Esophagus muscularis mucosa (tissue), 4 donors: ENCODE measurements around the gene COLEC12. TPM values are rescaled to one million over a fixed set of nuclear protein-coding genes. Genes with fewer than 3 reads are reported as not detected.

Experiments
- DNase-seq: peaks from one replicate; pipeline ENCODE4 v3.0.0-alpha.2; 2017; ENCODE audit errors: extremely low spot score
- H3K27ac ChIP-seq, 4 donors: fragments of 200-600 bp; sonication (generic); replicated peaks in 1 of 4; 1 replicate in 3 of 4; 2 replicates in 1 of 4; pipeline ENCODE4 v1.5.1; 2016 to 2019; ENCODE audit warnings: mild to moderate bottlenecking in 1 of 4
- H3K27me3 ChIP-seq, 4 donors: fragments of 200-600 bp; sonication (generic); one replicate each; pipeline versions ENCODE4 v1.5.1 to v1.6.0; 2016 to 2019
- H3K36me3 ChIP-seq, 4 donors: fragments of 200-600 bp; sonication (generic); one replicate each; pipeline ENCODE4 v1.5.1; 2016 to 2019
- H3K4me1 ChIP-seq, 4 donors: fragments of 200-600 bp; sonication (generic); one replicate each; pipeline ENCODE4 v1.5.1; 2016 to 2019
- H3K4me3 ChIP-seq, 4 donors: fragments of 200-600 bp; sonication (generic); 1 replicate in 2 of 4; 2 replicates in 2 of 4; pipeline ENCODE4 v1.5.1; 2016 to 2019; ENCODE audit warnings: mild to moderate bottlenecking in 4 of 4, moderate library complexity in 1 of 4
- H3K9me3 ChIP-seq, 4 donors: fragments of 200-600 bp; sonication (generic); 1 replicate in 3 of 4; 2 replicates in 1 of 4; pipeline ENCODE4 v1.5.1; 2016 to 2019
- EP300 ChIP-seq: sonication (generic); formaldehyde crosslinking; IDR thresholded peaks from one replicate; pipeline ENCODE4 v1.6.1; 2017; ENCODE audit warnings: antibody characterized with exemption
- POLR2A ChIP-seq: fragments of 450-650 bp; IDR thresholded peaks from one replicate; pipeline ENCODE4 v1.6.1; 2017; ENCODE audit warnings: antibody characterized with exemption, moderate library complexity, mild to moderate bottlenecking, low read depth
- POLR2AphosphoS5 ChIP-seq, 2 donors: sonication (generic); formaldehyde crosslinking; IDR thresholded peaks; one replicate each; pipeline ENCODE4 v1.6.1; 2017; ENCODE audit warnings: antibody characterized with exemption in 2 of 2
- WGBS: methylation state at CpG from one replicate; pipeline ENCODE4 v1.1.5; 2018; 5-methylcytosine and 5-hydroxymethylcytosine counted together
- intact Hi-C: fragments of 100-400 bp; cut with DNase I; formaldehyde crosslinking; loops from one replicate; pipeline ENCODE4 v1.15.1; 2023
- total RNA-seq, 4 donors: library from RNA; depleted of rRNA; stranded (reverse); fragments of >200 nt; gene quantifications; one replicate each; pipeline versions ENCODE4 v1.1.0 to v1.2.1, GENCODE V29; 2016
- TF ChIP-seq, protein P1 (sequence below), 3 experiments: fragments of 200-600 bp in 2 of 3; fragments of 450-650 bp in 1 of 3; sonication (generic) in 2 of 3; IDR thresholded peaks; one replicate each; pipeline ENCODE4 v1.5.1; 2017 to 2019; ENCODE audit warnings: antibody characterized with exemption in 3 of 3, mild to moderate bottlenecking in 2 of 3, moderate library complexity in 1 of 3

Gene COLEC12
- total RNA-seq, 4 donors from 2014 or later, result 17.9 to 36.4 (median 23.5) TPM

DNA sequence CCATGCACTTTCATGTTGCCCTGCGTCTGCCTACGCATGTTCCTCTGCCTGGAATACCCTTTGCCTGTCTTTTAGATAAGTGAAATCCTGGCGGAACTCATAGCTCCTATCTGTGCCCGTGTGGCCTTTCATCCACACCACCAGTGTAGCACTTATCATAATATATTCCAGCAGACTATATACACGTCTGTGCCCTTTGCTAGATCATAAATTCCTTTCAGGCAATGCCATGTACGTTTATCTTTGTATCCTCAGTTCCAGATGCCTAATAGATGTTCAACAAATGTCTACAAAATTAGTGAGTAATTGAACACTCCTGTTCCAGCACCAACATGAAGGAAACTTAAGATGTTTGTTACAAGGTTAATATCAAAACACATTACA lies 106.9 kb downstream of the COLEC12 start:
- Histone ChIP-seq H3K36me3 (no peaks in the 10 kb centered on the region), H3K27me3 (no peaks in the 10 kb centered on the region), H3K9me3 (no peaks in the 10 kb centered on the region), H3K4me1 (peaks cover 24 to 54% (median 52%) of the 10 kb centered on the region in 4 donors), H3K27ac (peak overlapping the region in 3 of 4 donors; percentile 67 to 82 (median 77)), H3K4me3 (no peak overlapping the region)
- DNase-seq, result no peak
- intact Hi-C loops, result no loop called here
- TF ChIP-seq POLR2AphosphoS5 (IDR thresholded peaks at IDR 0.05) (no peak), EP300 (no peak), POLR2A (no peak)
- TF ChIP-seq, protein P1, sequence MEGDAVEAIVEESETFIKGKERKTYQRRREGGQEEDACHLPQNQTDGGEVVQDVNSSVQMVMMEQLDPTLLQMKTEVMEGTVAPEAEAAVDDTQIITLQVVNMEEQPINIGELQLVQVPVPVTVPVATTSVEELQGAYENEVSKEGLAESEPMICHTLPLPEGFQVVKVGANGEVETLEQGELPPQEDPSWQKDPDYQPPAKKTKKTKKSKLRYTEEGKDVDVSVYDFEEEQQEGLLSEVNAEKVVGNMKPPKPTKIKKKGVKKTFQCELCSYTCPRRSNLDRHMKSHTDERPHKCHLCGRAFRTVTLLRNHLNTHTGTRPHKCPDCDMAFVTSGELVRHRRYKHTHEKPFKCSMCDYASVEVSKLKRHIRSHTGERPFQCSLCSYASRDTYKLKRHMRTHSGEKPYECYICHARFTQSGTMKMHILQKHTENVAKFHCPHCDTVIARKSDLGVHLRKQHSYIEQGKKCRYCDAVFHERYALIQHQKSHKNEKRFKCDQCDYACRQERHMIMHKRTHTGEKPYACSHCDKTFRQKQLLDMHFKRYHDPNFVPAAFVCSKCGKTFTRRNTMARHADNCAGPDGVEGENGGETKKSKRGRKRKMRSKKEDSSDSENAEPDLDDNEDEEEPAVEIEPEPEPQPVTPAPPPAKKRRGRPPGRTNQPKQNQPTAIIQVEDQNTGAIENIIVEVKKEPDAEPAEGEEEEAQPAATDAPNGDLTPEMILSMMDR (IDR thresholded peaks at IDR 0.05), result no peak
- WGBS, result 77% methylated on average over 6 of the region's 6 CpGs

DNA sequence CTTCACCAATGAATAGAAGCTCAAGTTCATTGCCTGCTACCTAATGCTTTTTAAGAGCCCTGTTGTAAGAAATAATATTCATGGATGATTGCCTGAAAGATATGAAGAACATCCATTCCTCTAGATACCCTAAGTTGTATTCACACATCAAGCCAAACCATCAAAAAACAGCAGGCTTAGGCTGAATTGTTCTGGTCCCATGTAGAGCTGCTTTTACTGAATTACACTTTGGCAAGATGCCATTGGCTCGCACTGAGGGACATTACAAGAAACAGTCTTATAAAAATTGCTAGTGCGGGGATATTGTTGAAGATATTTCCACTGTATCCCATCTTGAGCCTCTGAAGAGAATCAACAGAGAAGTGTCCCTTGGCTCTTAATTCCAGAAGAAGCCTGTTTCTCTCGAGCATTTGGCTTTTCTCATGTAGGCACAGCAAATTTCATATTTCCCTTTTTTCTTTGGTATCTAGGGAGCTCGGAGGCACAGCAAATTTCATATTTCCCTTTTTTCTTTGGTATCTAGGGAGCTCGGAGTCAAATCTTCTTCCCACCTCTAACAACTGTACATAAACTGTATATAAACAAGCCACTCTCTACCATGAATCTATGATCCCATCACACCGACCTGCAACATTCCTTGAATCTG lies 107.5 kb downstream of the COLEC12 start:
- 62% methylated on average over 6 of the region's 6 CpGs for WGBS
- peak overlapping the region in 2 of 4 donors; percentile 77 to 82 for H3K27ac ChIP-seq

DNA sequence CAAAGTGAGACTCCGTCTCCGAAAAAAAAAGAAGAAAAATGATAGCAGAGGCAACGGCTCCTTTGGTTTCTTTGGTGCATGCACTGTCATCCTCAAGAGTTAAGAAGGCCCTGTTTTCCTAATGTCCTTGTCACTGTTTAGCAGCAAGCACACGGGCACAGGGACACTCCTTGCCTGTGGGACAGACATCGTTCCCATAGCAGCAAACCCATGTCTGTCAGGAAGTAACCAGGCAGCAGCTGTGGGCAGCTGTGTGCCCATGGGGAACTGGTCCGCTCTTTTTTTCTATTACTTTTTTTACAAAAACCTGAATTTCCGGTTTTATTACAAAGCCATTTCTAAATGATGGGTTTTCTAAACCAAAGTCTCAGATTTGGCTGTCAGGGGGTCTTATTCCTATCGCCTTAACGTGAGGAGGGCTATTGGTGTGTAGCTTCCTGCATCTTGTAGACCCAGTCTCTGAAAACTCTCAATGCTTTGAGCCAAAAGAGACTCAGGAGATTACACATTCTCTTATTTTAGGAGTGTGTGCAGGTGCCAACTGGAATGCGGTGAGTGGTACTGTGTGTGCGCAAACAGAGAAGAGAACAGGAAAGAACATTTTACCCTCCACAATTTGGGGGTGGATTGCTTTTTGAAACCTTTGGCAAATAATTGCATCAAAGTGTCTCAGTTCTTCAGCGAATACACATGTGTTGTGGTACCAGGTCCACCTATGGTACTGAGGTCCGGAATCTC lies 109.6 kb downstream of the COLEC12 start:
- no peak for DNase-seq
- 84% methylated on average over 13 of the region's 13 CpGs for whole genome bisulfite sequencing
- TF ChIP-seq EP300, result no peak
- no peak for TF ChIP-seq POLR2A
- TF ChIP-seq, protein P1 (IDR thresholded peaks at IDR 0.05), result no peak
- TF ChIP-seq POLR2AphosphoS5 (IDR thresholded peaks at IDR 0.05), result no peak
- intact Hi-C loops, result no loop called here
- Histone ChIP-seq H3K27me3 (no peaks in the 10 kb centered on the region), H3K4me1 (peaks cover 18 to 38% (median 36%) of the 10 kb centered on the region in 4 donors), H3K27ac (no peak overlapping the region), H3K9me3 (no peaks in the 10 kb centered on the region), H3K36me3 (no peaks in the 10 kb centered on the region), H3K4me3 (no peak overlapping the region)

More for the DNA sequence above, 107.5 kb downstream of the COLEC12 start:
- TF ChIP-seq POLR2A (no peak), POLR2AphosphoS5 (IDR thresholded peaks at IDR 0.05) (no peak), EP300 (no peak)
- TF ChIP-seq, protein P1 (IDR thresholded peaks at IDR 0.05), result no peak
- H3K4me3 ChIP-seq, result no peak overlapping the region
- H3K4me1 ChIP-seq, result peaks cover 24 to 50% (median 48%) of the 10 kb centered on the region in 4 donors
- intact Hi-C loops, result no loop called here
- H3K27me3 ChIP-seq, result no peaks in the 10 kb centered on the region
- H3K36me3 ChIP-seq, result no peaks in the 10 kb centered on the region
- DNase-seq, result no peak
- H3K9me3 ChIP-seq, result no peaks in the 10 kb centered on the region

DNA sequence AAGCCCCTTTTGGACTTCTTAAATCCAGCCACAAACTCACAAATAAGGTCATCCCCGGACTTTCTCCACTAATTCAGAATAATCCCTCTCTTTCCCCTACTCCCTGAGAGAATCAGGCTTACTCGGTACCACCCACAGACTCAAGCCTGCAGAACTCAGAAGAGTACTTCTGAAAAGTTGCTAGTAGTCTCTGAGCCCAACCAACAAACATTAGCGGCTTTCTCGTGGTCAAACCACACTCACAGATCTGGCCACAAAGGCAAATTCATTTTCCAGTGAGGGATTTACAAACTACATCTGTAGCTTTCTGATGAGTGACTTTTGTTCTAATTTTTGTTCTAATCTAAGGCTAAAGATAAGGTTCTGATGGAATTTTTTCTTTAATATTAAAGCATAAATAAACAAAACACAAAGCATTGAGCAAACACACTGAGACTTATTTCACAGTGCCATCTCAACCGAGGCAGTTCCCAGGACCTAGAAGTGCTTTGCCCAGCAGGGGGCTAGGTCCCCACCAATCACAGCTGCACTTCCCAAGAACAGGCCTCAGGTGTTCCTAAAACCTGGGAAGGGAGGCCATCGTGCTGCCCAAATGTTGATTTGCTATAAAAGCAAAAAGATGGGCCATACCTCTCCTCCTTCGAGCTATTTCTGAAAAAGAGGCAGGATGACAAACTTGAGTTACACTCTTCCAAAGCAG lies 110.7 kb downstream of the COLEC12 start:
- no peak overlapping the region for H3K4me3 ChIP-seq
- WGBS, result 74% methylated on average over 6 of the region's 7 CpGs
- no peaks in the 10 kb centered on the region for H3K27me3 ChIP-seq
- no peak for DNase-seq
- TF ChIP-seq, protein P1 (IDR thresholded peaks at IDR 0.05), result no peak
- no peak for TF ChIP-seq POLR2A
- no peak for TF ChIP-seq POLR2AphosphoS5 (IDR thresholded peaks at IDR 0.05)
- TF ChIP-seq EP300, result no peak
- no peak overlapping the region for H3K27ac ChIP-seq
- no peaks in the 10 kb centered on the region for H3K36me3 ChIP-seq
- H3K4me1 ChIP-seq, result peaks cover 7 to 27% (median 25%) of the 10 kb centered on the region in 4 donors
- intact Hi-C loops, result no loop called here
- H3K9me3 ChIP-seq, result no peaks in the 10 kb centered on the region
